Endothelial cell of umbilical vein (primary cell): ENCODE measurements around the gene SMIM20.

Experiments
- JUN ChIP-seq: IDR thresholded peaks from 2 replicates; pipeline ENCODE4 v1.6.1; 2011; ENCODE audit warnings: borderline replicate concordance, low read depth; ENCODE audit not compliant: insufficient read length, insufficient read depth
- MYC ChIP-seq: IDR thresholded peaks from one replicate; pipeline ENCODE4 v1.6.1; 2011; ENCODE audit warnings: mild to moderate bottlenecking, low read depth, low read length
- TF ChIP-seq, protein P1 (sequence below), 2 donors: IDR thresholded peaks; 1 replicate in 1 of 2; 2 replicates in 1 of 2; pipeline ENCODE4 v1.5.1; 2011; ENCODE audit warnings: low read length in 2 of 2, mild to moderate bottlenecking in 2 of 2, moderate library complexity in 2 of 2, control low read depth in 1 of 2, inconsistent platforms in 1 of 2, low read depth in 1 of 2; ENCODE audit not compliant: insufficient read depth in 1 of 2; ENCODE audit errors: extremely low read depth in 1 of 2
- TF ChIP-seq, protein P2 (sequence below): IDR thresholded peaks from 2 replicates; pipeline ENCODE4 v1.6.1; 2011; ENCODE audit not compliant: insufficient read depth, insufficient read length

DNA sequence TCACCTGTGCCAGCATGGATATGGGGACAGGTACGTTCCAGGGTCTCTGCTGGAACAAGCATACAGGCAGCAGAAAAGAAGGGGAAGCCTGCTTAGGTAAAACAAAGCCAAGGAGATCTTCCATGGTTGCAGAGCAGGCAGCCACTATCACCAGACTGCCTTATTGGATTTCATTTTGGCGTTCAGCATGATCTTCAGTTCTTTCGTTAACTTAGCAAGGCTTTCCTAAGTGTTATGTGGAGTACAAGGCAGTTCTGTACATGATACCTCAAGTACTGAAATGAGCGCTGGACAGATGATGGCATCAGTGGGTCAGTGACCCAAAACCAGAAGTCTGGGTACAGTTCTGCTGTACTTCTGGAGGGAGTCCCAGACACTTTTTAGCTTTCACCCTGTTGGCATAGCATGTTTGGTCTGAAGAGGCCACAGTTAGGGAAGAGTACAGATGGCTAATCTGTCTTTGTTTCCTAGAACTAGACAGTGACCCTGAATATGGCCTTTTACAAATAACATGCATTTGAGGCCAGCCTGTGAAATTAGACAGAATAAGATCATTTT is 8.9 kb downstream of the SMIM20 start:
- TF ChIP-seq, protein P1, sequence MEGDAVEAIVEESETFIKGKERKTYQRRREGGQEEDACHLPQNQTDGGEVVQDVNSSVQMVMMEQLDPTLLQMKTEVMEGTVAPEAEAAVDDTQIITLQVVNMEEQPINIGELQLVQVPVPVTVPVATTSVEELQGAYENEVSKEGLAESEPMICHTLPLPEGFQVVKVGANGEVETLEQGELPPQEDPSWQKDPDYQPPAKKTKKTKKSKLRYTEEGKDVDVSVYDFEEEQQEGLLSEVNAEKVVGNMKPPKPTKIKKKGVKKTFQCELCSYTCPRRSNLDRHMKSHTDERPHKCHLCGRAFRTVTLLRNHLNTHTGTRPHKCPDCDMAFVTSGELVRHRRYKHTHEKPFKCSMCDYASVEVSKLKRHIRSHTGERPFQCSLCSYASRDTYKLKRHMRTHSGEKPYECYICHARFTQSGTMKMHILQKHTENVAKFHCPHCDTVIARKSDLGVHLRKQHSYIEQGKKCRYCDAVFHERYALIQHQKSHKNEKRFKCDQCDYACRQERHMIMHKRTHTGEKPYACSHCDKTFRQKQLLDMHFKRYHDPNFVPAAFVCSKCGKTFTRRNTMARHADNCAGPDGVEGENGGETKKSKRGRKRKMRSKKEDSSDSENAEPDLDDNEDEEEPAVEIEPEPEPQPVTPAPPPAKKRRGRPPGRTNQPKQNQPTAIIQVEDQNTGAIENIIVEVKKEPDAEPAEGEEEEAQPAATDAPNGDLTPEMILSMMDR (IDR thresholded peaks at IDR 0.05; ENCODE audit: extremely low read depth in 1 of 2, insufficient read depth in 1 of 2, low read depth in 1 of 2, low read length in 2 of 2), result no peak
- TF ChIP-seq, protein P2, sequence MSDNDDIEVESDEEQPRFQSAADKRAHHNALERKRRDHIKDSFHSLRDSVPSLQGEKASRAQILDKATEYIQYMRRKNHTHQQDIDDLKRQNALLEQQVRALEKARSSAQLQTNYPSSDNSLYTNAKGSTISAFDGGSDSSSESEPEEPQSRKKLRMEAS, result no peak
- TF ChIP-seq MYC (no peak), JUN (no peak)
